ENCODE data around the gene UST.

- TF ChIP-seq CTCF (conservative IDR thresholded peaks at IDR 0.05; ENCODE audit: low read length) (no peak), EZH2phosphoT487 (IDR thresholded peaks at IDR 0.05; ENCODE audit: borderline replicate concordance) (no peak)
Measured at GRCh38 chr6:148932731-148933130, 185.9 kb downstream of the UST start.

All from Loucy (cell line).